WTC11 (cell line): ENCODE results near the gene CARS1.

Source experiments
- FOXP1 ChIP-seq: sonication (generic); formaldehyde crosslinking; IDR thresholded peaks from 2 replicates; pipeline ENCODE4 v1.8.0; 2022; ENCODE audit warnings: missing genetic modification reagents, mild to moderate bottlenecking, moderate library complexity, borderline replicate concordance
- MYBL2 ChIP-seq: sonication (generic); formaldehyde crosslinking; IDR thresholded peaks from 2 replicates; pipeline ENCODE4 v1.8.1; 2023; ENCODE audit warnings: mild to moderate bottlenecking, moderate library complexity, missing genetic modification reagents
- NFE2L1 ChIP-seq: sonication (generic); formaldehyde crosslinking; IDR thresholded peaks from 2 replicates; pipeline ENCODE4 v1.8.1; 2023; ENCODE audit warnings: missing genetic modification reagents
- TF ChIP-seq, protein P1 (sequence below): sonication (generic); formaldehyde crosslinking; IDR thresholded peaks from 2 replicates; pipeline ENCODE4 v1.8.1; 2022; ENCODE audit warnings: low read depth, mild to moderate bottlenecking, moderate library complexity, missing genetic modification reagents, borderline replicate concordance
- TF ChIP-seq, protein P2 (sequence below): sonication (generic); formaldehyde crosslinking; IDR thresholded peaks from 2 replicates; pipeline ENCODE4 v1.8.0; 2022; ENCODE audit warnings: mild to moderate bottlenecking, missing genetic modification reagents
- TF ChIP-seq, protein P3 (sequence below): sonication (generic); formaldehyde crosslinking; IDR thresholded peaks from 2 replicates; pipeline ENCODE4 v1.8.0; 2023; ENCODE audit warnings: missing genetic modification reagents, mild to moderate bottlenecking, borderline replicate concordance
- TF ChIP-seq, protein P4 (sequence below): fragments of 200-600 bp; IDR thresholded peaks from 2 replicates; pipeline ENCODE4 v1.8.0; 2022; ENCODE audit warnings: antibody characterized with exemption

DNA sequence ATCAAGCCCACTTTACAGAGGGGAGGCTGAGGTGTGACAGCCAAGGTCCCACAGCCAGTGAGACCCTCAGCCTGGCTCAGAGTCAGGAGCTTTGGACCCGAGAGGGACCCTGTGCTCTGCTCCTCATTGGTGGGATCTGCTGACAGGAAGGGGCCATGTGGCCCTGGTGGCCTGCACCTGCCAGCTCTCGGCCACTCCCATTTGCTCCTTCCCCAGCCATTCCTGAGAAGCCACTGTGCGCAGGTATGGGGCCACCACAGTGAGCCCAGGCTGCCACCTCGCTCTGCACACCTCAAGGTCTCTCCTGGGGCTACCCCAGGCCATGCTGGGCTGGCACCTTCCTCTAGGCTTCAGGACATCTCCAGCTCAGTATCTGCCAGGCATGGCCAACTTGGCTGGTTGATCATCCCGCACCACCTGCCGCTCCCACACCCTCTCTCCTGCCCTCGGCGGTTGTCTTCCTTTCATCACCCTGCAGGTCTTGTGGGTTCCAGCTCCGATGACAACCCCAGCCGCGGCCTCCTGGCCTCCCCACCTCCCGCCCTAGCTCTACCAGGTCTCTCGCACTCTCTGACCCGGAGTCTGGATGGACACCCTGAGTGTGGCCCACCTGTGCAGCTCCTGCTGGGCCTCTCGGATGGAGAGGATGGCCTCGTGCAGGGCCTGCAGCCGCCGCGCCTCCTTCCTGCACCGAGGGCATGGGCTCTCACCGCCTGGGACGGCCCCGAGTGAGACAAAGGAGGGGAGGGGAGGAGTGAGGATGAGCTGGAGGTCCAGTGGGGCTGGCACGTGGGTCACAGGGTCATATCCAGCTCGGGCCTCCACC lies 32.2 kb upstream of the CARS1 start:
- TF ChIP-seq NFE2L1 (no peak), FOXP1 (CRISPR knock-in tag) (no peak), MYBL2 (CRISPR knock-in tag) (no peak)
- TF ChIP-seq, protein P1, sequence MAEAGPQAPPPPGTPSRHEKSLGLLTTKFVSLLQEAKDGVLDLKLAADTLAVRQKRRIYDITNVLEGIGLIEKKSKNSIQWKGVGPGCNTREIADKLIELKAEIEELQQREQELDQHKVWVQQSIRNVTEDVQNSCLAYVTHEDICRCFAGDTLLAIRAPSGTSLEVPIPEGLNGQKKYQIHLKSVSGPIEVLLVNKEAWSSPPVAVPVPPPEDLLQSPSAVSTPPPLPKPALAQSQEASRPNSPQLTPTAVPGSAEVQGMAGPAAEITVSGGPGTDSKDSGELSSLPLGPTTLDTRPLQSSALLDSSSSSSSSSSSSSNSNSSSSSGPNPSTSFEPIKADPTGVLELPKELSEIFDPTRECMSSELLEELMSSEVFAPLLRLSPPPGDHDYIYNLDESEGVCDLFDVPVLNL (CRISPR knock-in tag) = no peak
- TF ChIP-seq, protein P2, sequence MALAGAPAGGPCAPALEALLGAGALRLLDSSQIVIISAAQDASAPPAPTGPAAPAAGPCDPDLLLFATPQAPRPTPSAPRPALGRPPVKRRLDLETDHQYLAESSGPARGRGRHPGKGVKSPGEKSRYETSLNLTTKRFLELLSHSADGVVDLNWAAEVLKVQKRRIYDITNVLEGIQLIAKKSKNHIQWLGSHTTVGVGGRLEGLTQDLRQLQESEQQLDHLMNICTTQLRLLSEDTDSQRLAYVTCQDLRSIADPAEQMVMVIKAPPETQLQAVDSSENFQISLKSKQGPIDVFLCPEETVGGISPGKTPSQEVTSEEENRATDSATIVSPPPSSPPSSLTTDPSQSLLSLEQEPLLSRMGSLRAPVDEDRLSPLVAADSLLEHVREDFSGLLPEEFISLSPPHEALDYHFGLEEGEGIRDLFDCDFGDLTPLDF (CRISPR knock-in tag) = no peak
- TF ChIP-seq, protein P3, sequence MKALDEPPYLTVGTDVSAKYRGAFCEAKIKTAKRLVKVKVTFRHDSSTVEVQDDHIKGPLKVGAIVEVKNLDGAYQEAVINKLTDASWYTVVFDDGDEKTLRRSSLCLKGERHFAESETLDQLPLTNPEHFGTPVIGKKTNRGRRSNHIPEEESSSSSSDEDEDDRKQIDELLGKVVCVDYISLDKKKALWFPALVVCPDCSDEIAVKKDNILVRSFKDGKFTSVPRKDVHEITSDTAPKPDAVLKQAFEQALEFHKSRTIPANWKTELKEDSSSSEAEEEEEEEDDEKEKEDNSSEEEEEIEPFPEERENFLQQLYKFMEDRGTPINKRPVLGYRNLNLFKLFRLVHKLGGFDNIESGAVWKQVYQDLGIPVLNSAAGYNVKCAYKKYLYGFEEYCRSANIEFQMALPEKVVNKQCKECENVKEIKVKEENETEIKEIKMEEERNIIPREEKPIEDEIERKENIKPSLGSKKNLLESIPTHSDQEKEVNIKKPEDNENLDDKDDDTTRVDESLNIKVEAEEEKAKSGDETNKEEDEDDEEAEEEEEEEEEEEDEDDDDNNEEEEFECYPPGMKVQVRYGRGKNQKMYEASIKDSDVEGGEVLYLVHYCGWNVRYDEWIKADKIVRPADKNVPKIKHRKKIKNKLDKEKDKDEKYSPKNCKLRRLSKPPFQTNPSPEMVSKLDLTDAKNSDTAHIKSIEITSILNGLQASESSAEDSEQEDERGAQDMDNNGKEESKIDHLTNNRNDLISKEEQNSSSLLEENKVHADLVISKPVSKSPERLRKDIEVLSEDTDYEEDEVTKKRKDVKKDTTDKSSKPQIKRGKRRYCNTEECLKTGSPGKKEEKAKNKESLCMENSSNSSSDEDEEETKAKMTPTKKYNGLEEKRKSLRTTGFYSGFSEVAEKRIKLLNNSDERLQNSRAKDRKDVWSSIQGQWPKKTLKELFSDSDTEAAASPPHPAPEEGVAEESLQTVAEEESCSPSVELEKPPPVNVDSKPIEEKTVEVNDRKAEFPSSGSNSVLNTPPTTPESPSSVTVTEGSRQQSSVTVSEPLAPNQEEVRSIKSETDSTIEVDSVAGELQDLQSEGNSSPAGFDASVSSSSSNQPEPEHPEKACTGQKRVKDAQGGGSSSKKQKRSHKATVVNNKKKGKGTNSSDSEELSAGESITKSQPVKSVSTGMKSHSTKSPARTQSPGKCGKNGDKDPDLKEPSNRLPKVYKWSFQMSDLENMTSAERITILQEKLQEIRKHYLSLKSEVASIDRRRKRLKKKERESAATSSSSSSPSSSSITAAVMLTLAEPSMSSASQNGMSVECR = no peak
- TF ChIP-seq, protein P4, sequence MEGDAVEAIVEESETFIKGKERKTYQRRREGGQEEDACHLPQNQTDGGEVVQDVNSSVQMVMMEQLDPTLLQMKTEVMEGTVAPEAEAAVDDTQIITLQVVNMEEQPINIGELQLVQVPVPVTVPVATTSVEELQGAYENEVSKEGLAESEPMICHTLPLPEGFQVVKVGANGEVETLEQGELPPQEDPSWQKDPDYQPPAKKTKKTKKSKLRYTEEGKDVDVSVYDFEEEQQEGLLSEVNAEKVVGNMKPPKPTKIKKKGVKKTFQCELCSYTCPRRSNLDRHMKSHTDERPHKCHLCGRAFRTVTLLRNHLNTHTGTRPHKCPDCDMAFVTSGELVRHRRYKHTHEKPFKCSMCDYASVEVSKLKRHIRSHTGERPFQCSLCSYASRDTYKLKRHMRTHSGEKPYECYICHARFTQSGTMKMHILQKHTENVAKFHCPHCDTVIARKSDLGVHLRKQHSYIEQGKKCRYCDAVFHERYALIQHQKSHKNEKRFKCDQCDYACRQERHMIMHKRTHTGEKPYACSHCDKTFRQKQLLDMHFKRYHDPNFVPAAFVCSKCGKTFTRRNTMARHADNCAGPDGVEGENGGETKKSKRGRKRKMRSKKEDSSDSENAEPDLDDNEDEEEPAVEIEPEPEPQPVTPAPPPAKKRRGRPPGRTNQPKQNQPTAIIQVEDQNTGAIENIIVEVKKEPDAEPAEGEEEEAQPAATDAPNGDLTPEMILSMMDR = no peak
